Fibroblast of skin of left quadriceps (primary cell): ENCODE results near the gene ATF6.

Experiments
- DNase-seq, 2 experiments: peaks; one replicate each; pipeline ENCODE4 v3.0.0-alpha.2; 2013; ENCODE audit warnings: low read depth in 2 of 2

ATF6 gene

DNA sequence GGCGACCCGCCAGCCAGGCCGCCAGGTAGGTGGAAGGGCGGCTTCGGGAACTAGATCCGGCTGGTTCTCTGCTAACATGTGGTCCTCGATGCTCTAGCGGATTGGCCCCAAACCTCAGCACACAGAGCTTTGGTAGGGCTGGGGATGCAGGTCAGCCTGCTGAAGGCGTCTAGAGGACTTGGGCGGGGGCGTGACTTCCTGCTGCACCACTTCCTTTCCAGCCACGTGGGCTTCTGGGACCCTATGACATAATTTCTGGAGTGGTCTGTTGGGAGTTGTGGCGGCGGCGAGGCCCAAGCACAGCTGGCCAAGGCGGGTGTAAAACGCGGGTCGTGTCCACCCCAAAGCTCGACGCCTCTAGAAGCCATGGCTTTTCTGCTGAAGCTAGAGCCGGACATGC lies 124.5 kb downstream of the ATF6 start:
- DNase-seq: no peak

DNA sequence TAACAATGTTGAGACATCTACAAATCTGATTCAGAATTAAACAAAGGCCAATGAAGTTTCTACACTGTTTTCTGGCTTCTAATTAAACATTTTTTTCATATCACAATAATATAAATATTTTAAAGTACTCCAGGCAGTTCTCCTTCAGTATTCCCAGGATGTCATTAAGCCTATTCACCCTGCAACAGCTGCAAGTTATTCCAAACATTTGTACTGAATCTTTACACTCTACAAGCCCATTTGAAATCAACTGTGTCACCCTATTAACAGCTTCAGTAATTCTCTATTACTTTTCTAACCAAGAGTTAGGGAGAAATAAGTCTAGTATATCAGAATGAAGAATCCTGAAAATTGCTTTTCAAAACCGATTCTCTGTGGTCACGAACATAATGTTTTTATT lies 133.0 kb downstream of the ATF6 start:
- DNase-seq: no peak

DNA sequence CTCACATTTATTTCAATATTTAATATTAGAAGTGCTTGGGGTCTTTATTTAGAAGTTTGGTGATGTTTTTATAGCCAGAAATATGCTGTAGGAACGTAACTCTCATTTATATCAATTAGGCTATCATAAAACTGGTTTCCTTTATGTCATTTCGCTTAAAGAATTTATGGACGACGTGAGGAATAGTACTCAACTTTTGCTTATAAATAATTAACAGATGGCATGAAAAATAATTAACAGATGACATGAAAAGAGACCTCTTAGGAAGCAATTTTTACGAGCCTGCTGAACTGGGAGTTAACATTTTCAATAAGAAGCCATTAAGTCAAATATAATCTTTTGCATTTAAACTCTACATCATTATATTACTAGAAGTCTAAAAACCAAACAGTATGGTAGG lies 134.0 kb downstream of the ATF6 start:
- no peak for DNase-seq

DNA sequence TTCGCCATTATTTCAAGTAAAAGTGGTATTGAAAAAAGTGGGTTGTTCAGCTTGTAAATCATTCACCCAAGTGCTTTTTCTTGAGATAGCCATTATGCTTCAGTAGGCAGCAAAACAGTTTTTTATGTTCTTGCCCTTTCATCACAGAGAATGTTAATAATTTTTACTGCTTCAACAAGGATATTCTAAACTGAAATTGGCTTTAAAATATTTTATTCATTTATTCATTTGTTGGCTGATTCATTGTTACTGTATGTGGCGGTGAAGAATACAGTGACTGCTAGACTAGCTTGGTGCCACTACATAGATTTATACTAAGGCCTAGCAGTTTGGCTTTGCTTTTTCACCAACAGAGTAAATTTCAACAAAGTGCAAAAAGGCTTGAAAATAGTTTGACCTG lies 136.1 kb downstream of the ATF6 start:
- no peak for DNase-seq

DNA sequence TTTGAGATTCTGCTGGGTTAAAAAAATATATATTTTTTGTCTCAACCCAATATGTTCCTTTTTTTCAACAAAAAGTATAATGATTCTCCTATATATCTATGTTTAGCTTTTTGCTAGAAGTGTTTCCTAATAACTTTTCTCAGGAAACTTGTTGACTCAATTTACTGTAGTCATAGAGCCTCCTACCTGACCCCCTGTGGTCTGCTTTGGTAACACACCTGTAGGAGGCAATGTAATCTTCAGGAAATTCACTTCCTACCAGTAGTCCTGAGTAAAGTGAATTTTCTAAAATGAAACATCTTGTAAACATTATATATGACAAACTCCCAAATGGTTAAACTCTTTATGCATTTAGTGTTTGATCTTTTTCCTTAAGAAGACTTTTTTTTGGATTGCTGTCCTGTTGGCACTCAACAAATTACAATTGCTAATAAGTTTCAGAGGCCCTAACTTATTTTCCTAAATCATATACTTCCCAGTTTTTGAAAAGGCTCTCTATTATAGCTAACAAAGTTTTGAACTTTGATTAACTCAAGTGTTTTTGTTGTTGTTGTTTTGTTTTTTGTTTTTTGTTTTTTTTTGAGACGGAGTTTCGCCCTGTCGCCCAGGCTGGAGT lies 139.3 kb downstream of the ATF6 start:
- DNase-seq: no peak

DNA sequence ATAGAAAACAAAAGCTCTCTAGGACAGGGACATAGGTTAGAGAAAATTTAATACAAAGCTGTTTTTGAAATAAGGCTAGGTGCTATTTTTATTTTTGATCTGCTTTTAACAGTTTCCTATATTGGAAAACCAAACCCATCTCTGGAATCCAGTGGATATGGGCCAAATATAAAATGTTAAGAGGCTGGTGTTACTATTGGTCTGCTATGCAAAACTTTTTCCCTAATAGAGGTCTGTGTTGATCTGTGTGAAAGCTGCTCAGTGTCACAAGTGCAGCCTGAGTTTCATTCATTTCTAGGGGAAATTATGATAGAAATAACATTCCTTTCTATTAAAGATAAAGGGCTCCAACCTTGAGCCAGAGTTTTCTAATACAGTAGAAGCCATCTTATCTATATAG lies 141.1 kb downstream of the ATF6 start:
- DNase-seq: no peak

DNA sequence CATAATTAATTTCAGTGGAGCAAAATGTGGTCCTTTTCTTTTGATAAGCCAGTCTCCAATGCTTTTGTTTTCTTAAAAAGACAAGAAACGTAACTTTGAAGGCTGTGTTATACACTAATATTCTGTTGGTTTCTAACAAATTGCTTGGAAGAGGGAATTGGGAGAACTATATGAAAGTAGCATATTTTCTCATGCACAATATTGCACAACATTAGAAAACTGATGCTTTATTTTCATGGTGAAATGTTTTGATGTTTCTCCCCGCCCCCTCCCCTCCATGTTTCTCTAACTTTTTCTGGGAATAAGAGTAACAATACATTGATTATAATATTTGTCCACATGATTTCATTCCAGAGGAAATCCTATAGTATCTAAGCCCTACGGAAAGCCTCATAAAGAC lies 142.1 kb downstream of the ATF6 start:
- DNase-seq: no peak

DNA sequence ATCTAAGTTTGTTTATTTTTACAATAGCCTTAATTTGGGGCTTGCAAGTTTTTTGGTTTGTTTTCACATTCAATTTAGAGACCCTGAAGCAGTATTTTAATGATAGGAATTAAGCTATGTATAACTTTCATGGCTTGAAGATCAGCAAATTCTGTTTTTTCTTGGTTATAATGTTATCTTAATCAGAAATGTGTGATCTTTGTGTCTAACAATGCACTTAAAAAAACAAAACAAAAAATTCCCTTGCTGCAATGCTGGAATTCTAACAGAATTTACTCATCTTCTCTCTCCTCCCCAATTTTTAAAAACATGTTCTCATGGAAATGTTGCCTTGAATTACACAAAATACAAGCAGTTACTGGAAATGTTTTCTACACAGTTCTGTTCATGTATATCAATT lies 144.5 kb downstream of the ATF6 start:
- DNase-seq: no peak

DNA sequence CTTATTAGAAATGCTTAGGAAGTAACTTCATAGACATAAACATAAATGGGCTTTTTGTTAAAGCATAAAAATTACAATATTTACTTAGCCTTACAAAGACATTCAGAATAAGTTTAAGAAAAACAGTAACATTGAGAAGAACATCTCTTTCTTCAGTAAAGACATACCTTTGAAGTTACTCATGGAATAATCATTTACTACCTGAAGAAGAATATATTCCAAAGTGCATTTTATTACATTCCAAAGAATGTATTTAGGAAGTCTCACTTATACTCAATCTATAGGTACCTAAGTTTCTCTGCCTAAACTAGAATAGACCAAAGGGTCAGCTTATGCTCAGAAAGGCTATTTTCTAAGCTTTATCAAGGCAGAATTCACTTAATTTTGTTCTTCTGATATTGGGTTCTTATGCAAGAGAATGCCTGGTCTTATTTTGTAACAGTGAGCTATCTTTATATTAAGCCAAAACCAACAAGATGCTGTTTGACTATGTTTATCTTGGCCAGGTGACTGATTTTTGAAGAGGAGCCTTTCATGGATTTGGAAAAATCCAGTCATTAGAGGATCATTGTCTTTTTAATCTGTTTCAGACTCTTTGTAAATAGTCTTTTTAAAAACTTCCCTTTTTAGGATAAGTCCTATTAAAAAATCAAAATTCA lies 147.5 kb downstream of the ATF6 start:
- no peak for DNase-seq

DNA sequence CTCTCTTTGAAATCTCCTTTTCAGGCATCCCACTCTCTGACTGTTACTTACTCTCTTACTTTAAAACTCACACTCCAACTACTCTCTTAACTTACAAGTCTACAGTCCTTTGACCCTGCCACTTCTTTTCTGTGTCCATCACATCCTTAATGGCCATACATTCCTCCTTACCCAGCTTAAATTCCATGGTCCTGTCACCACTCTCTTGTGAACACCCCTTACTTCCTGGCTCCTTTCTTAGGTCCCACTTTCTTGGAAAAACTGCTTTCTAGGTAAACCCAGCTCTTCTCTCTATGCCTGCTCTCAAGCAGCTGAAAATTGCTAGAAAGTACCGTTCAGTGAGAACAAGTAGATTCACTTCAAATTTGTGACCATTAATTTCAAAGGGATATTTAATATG lies 148.5 kb downstream of the ATF6 start:
- no peak for DNase-seq

DNA sequence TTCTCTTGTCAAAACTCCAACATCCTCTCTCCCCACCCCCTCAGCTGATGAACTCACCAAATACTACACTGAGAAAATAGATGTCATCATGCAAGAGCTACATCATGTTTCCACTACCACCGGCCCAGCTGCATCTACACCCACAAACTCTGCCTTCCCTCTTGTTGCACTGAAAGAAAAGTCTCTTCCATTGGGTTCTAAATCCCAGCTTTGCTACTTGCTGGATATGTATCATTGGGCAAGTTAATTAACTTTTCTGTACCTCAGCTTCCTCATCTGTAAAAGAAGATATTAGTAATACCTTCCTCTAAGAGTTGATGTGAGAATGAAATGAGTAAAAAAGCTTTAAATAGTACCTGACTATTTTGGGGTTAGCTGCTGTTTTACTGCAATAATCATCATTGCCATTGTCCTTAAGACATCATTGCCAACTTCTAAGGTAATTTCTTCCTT lies 149.0 kb downstream of the ATF6 start:
- no peak for DNase-seq

DNA sequence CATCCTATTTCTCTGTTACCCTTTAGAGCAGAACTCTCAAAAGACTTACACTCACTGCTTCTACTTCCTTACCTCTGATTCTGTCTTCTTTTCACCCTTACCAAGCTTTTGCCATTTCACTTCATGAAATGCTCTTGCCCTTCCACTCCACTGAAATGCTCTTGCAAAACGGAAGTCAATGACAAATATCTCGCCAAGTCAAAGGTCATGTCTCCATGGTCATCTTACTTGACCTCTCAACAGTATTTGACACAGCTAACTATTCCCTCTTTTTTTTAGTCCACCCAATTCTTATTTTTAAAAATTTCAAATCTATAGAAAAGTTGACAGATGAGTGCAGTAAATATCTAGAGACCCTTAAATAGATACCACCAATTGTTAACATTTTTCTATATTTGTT lies 149.9 kb downstream of the ATF6 start:
- DNase-seq: no peak

DNA sequence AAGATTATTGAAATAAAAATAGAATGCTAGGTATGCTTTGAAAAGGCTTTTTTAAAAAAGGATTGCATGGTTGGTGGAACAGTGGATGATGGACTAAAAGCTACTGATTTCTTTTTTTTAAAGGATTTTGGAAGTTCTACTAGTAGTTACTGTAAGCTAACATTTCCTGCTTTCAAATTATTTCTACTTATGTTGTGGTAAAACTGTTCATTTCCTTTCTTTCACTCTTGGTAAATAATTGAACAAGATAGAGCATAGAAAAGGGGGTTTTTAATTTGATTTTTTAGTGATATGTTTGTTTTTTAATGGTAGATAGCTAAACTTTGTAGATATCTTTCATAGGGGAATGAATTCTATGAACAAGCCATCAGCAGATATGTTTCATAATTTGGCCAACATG lies 153.1 kb downstream of the ATF6 start:
- DNase-seq: no peak

DNA sequence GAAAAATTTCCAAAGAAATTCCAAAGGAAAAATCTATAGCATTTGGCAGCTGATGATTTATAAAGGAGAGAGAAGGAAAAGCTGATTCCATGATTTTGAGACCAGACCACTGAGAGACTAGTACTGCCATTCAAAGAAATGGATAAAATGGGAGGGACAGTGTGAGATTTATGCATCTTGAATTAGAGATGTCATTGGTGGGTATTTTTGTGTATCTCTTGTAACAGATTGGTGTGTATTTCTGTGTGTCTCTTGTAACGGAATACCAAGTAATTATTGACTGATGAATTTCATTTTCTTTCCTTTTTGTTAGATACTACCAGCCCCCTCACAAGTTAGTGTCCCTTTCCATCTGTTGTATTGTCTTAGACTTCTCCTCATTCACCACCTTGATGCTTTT lies 155.4 kb downstream of the ATF6 start:
- DNase-seq: no peak

DNA sequence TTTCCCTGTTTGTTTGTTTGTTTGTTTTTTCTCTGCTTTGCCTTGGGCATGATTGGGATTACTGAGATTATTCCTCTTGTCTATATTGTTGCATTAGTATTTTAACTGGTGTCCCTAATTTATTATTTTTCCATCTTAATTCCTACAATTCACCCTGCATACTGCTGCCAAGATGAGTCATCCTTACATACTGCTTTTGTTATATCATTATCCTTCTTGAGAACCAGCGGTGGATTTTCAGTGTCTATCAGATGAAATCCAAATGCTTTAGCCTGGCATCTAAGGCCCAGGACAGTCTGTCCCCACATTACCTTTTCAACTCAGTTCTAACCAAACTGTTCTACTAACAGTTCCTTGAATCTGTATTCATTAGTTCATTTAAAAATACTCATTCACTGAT lies 155.9 kb downstream of the ATF6 start:
- peak; percentile 41 to 44 for DNase-seq

DNA sequence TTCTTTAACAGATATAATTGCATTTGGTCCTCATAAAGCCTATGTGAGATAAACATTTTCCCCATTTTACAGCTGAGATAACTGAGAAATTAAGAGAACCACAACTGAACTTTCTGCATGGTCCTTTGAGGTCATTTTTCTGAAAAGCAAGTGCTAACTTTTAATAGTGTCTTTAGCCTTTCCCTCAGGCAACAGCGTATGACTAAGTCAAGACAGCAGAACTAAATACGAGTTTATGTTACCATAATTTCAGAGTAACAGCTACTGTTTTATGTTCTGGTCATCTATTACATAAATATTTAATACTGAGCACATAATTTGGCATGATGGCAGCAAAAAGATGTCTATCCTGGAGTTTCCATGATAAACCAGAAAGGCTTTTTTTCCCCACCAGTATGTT lies 161.9 kb downstream of the ATF6 start:
- DNase-seq: no peak

DNA sequence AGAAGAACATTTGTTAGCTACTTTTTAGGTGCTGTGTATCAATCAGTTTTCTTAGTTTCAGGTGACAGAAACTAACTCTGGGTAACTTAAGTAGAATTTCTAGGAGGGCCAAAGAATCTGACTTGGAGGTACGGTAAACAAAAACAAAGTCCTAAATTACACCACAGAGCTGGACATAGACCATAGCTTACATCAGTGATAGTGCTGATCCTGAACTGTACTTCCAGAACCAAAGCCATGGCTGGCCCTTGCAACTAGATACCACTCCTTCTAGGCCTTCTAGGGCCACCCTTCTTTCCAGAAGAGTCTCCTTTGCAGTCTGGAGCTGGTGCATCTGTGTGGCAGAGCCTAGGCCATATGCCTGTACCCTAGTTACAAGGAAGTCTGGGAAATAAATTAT lies 163.0 kb downstream of the ATF6 start:
- DNase-seq: no peak

DNA sequence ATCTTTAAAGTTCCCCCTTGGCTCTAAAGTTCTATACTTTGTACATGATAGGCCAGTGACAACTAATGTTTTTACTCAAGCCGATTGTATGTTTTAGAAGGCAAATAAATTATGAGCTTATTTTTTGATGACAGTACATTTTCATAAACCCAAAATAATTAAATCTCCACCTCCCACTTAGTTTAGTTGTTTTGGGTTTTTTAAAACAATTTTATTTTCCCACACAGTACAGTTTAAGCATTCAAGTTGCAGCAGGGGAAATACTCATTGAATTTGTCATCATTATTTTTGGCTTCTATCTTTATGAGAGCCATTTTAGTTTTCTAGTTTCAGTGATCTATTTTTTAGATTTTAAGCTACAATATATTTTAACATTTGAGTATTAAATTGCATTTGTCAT lies 163.9 kb downstream of the ATF6 start:
- peak in 1 of 2 experiments; percentile 44 for DNase-seq

DNA sequence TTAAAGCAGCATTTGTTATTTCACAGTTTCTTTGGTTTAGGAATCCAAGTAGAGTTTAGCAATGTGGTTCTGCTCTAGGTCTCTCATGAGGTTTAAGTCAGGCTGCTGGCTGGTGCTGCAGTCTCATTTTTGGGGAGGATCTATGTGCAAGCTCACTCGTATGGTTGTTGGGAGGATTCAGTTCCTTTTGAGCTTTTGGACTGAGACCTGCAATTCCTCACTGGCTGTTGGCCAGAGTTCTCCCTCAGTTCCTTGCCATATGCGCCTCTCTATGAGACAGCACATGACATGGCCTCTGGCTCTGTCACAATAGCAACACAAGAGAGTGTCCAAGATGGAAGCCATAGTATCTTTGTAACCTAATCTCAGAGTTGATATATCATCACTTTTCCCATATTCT lies 166.5 kb downstream of the ATF6 start:
- DNase-seq: no peak

DNA sequence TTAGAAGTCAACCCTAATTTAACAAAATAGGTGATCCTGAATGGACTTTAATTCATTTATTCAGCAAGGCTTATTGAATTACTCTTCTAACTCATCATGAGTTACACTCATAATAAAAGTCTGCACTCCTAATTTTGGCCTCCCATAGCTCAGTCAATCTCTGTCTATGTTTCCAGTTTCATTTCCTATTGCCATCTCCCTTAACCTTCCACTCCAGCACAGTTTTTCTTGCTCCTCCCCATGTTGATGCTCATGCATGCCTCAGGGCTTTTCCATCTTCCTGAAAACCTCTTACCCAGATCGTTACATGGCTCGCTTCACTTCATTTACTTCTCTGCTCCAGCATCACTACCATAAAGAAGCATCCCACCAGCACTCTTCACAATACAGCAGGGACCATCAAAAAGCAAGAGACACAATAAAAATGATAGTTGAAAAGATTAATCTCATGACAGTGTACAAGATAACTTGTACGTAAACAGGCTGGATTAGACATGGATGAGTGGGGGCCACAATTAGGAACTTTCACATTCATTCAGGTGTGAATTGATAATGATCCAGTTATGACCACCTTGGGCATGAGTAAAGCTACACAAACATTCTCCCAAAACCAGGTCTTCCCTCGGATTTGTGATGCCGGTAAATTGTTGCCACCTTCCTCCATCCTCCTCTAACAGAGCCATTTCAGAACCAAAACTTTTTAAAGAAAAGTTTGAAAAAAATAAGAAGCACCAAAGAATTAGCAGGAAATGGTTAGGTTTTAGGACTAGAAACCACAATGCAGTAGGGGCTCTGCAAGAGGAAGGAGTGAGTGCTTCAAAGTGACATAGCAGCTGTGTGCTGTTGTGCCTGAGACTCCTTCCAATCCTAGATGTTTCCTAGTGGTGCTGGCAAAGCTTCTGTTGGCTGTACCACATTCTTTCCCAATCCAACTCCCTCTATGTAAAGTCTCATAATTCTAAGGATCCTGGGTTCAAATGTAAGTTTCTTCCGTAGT lies 167.8 kb downstream of the ATF6 start:
- DNase-seq: no peak

DNA sequence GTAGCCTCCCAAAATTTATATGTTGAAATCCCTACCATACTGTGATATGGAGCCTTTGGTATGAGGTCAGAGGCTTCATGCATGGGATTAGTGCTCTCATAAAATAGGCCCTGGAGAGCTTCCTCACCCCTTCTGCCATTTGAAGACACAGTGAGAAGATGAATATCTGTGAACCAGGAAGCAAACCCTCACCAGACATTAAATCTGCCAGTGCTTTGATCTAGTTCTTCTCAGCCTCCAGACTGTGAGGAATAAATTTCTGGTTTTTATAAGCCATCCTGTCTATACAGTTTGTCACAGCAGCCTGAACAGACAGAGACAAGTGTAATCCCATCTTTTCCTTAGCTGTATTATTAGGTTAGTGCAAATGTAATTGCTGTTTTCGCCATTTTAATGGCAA lies 169.1 kb downstream of the ATF6 start:
- no peak for DNase-seq

DNA sequence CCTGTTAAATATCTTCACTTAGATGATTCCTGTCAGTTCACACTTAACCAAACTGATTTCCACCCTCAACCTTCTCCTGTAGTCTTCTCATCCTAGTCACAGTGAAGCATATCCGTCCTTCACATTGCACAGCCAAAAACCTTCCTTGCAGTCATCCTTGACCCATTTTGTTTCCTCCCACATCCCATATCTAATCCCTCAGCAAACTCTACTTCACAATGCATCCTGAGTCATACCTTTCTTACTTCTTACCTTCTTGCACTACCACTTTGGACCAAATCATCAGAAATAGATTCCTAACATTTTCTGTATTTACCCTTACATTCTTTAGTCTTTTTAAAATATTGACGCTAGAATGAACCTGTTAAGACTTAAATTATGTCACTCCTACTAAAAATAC lies 170.7 kb downstream of the ATF6 start:
- DNase-seq: no peak
